UCSD-AML1 (cell line): ENCODE results near the gene RIN2.

Source experiments
- DNase-seq: peaks from one replicate; lab custom pipeline; 2025; ENCODE audit not compliant: unreplicated experiment; lab: John Stamatoyannopoulos, UW

Gene RIN2

DNA sequence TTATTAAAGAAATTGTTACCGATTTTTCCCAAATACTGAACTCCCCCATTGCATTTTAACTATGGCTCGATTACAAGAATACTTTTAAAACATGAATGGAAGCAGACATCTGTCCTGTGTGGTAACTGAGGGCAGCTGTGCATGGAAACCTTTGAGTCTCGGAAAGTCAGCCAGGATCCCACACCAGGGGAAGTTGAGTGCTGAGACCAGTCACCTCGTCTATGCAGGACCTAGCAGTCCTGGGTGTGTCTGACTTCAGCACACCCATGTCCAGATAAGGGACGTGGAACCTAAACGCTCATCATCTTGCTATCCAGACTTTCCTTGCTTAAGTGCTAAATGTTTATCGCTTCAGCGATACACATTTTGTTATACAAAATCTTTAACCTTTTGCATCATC is 6.1 kb downstream of the RIN2 start:
- no peak for DNase-seq

DNA sequence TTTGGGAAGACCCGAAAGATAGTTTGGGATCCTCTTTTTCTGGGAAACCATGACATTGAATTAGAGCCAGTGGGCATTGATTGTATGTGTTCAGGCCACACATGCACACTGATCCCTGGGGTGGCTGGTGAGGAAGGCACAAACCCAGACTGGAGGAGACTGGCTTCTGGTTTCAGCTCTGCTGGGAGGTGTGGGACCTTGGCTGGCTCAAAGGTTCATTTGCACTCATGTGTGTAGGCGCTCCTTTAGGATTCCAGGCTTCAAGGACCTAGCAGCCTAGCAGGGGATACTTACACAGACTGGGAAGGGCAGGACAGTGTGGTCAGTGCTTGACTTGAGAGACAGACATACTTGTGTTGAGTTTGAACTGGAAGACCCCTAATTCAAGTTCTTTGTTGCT is 7.2 kb downstream of the RIN2 start:
- DNase-seq, result no peak

DNA sequence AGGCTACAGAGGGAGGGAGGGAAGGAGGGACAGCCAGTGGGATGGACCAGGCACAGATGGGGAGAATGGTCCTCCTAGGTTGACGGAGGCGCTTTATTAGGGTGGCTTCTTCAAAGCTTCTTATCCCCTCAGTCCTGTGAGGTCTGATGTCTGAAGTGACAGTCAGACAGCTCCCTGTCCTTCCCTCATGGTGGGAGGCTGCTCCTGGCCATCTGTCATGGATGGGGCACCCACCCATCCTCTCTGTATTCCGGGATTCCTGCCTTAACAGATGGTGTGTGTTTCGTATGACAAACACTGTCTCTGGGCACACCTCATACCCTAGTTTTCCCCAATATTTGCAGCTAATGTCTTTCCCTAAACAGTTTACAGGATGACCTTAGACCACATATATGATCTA is 7.9 kb downstream of the RIN2 start:
- DNase-seq, result no peak

DNA sequence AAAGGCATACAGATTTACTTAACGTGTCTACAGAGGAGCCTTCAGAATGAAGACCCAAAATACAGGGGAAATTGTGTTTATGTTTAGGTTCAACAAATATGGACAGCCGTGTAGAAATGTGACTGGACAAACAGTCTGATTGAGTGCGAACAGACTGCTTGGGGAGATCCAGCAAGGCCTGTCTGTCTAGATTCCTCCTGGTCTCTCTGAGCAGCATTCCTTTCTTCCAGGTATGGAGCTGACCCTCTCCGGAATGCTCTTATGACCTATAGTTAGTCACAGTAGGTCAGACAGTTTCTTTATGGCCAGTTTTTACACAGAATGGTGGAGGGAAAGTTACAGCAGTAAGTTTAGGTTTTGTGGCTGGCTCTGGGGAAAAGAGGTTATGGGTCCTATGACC is 9.0 kb downstream of the RIN2 start:
- no peak for DNase-seq

DNA sequence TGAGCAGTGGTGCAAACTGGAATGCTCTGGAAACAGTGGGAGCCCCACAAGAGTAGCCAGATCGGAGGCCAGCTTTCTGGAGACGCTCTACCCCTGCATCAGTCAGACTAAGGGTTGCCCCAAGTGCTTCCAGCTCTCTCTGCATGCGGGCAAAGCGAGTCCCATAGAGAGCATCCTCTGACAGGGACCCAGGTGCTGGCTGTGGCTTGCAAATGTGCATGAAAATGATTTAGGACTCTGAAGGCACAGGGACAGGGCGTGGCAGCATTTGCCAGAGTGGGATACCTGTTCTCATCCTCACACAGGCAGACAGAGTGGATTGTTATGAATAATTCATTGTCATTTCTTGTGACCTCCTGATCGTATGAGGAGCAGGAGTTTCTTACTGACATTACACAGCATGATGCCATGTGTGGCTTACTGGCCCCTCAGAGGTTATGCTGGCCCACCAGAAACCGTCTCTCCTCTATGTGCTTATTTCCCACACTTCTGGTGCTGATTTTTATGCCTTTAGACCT is 10.3 kb downstream of the RIN2 start:
- DNase-seq, result no peak

DNA sequence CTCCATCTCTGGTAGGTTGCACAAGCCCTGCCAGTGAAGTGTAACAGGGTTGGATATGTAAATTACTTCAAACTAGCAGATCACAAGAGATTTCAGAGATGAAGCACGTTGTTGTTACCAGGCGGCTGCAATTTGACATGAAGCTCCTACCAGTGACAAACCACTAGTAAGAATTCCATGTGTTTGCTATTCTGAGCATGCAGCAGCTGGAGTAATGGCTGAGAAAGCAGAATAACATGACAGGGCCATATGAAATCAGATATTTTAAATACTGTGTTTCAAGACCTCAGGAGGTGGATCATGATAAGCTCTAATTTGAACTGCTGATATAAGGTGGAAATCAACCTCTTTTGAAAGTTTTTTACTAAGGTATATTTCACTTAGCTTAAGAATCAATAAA is 11.4 kb downstream of the RIN2 start:
- DNase-seq, result no peak

DNA sequence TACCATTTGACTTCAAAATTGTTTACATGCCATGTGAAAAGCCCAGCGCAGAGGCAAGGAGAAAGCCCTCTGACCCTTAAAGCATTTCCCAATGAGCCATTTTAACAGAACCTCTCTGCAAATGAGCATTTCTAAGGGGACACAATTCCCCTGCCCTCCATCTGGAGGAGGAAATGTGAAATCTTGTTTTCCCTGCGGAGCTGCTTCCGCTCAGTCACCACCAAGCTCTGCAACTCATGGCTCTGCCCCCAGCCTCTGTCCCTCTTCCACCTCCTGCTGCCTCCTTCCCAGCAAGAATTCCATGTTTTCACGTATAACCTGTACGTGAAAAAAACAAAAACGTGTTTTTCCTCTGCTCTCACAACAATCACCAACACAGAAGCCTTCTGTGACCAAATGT is 12.3 kb downstream of the RIN2 start:
- no peak for DNase-seq

DNA sequence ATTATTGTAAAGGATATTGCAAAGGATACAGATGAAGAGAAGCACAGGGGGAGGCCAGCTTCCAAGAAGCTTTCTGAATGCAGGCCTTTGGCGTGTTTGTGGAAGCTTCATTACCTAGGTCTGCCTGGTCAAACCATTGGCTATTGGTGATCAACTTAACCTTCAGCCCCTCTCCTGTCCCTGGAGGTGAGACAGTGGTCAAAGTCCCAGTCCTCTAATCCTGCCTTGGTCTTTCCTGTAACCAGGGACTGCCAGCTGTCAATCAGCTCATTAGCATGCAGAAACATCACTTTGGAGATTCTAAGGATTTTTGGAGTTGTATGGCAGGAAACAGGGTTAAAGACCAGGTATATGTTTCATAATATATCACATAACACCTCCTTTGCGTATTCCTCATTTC is 13.0 kb downstream of the RIN2 start:
- no peak for DNase-seq

DNA sequence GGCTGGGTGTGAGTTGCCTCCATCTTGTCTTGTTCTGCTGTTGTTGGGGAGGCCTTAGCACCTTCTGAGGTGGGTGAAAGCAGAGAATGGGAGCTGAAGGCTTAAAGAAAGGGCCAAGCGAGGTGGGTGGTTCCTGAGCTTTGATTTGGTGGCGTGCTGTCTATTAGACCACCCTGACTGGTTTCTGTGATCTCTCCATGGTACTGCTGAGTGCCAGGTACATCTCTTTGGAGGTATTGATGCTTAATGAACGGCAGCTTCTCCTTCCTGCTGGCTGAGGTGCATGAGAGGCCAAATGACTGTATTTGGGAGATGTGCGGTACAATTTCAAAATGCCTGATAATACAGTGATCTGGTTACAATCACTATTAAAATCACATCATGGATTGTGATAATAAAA is 15.4 kb downstream of the RIN2 start:
- DNase-seq, result no peak

DNA sequence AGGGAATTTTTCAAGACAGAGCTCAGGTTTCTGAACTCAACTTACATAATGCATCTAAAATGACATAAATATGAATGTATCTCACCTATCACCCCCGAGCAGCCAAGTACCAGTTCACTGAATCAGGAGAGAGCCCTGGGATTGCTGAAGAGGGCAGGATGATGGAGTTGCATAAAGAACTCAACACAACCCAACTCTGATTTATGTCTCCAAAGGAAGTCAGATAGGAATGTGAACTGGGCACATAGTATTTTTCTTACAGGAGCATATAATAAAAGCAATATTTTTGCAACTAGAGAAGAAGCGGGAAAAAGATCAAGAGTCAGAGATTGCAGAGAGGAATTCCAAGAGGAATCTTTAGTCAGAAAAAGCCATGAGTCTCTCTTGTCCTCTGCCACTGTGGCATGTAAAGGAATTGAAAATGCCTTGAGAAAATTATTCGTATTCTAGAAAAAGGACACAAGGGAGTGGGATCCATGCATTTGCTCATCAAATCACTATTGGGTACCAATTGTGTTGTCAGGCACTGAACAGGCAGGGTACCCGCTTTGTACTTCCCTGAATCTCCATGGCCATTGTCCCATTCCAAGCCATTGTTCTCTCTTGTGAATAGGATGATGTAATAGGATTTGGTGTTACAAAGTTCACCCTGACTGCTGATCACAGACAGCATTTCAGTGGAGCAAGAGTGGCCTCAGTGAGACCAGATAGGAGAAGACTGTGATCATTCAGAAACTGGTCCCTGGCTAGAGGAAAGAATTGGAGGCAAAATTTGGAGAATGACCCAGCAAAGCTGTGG is 16.3 kb downstream of the RIN2 start:
- no peak for DNase-seq

DNA sequence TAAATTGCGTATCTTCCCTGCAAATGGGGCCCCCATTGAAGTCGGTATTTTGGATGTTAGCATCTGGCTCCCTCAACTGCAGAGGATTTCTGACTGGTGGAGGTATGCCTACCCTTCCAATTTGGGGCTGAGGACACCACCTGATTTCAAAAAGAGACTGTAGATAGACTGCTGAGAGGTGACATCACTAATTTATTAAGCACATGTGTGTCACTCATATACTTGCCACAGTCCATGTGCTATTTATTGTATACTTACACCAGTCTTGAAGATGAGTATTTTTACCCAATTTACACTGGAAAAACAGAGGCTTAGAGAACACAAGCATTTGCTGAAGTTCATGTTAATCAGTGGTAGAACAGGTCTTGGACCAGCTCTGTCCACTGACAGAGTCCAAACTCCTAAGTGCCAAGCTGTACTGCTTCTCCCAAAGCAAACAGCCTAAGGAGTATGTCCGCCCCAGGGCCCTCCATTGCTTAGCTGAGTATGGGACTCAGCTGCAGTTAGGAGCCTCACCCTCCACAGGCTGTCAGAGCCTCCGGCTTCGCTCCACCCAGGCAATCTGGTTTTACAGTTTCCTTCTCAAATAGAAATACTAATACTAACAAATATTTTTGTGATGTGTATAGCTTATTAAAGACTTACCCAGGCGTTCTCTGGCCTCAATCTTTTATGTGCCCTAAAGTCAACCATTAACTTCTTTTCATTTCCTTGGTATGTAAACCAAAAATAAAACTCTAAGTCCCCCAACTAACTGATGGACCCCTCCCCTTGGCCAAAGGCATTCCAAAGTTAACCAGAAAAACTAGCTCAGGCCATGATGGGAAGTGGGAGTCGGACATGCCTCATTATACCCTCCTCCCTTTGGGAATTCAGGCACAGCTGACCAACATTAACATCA is 17.5 kb downstream of the RIN2 start:
- no peak for DNase-seq

DNA sequence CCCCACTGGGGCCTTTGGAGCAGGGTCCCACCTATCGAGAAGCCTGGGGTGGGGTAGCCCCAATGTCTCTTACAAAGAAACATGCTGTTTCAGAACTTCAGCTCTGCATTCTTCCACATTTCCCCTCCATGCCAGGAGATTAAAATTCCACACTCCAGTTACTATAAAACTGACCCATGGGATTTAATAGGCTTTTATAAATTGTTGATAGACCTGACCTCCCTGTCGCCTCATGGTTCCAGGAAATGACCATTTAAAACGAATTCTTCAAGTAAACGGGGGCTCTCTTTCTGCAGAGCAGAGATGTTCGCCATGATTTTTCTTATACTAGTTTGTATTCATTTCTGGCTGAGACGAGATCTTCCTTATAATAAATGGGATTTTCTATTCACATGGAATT is 19.3 kb downstream of the RIN2 start:
- no peak for DNase-seq

DNA sequence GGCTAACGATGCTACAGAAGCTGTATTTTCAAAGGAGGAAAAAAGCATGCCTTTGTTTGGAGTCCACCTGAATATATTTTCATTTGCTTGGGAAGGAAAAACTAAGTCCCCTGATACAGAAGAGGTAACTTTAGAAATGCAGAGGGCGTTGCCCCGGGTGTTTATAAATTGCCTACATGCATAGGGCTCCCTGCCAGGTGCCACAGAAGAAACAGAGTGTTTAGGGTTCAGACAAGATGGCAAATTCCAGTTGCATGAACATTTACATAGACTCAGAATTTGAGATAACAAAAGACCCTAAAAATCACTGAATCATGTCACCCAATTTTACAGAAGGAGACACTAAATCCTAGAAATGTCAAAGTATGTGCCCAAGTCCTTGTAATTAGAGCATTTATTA is 19.9 kb downstream of the RIN2 start:
- DNase-seq, result no peak

DNA sequence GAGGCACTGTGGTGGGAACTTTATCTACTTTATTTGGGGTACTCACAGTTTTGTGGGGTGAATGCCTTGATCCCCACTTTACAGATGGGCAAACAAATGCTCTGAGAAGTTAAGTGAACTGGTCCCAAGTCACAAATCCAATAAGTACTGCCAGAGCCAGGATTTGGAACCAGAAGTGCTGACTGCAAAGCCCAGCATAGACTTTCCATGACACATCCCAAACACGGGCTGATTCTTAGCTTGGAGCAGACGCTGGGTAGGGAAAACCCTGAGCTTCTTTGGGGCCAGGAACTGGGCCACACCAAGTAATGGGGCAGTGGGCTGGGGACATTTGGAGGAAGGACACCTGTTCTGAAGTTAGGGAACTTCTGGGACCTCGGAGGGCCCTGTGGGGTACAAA is 20.3 kb downstream of the RIN2 start:
- no peak for DNase-seq

DNA sequence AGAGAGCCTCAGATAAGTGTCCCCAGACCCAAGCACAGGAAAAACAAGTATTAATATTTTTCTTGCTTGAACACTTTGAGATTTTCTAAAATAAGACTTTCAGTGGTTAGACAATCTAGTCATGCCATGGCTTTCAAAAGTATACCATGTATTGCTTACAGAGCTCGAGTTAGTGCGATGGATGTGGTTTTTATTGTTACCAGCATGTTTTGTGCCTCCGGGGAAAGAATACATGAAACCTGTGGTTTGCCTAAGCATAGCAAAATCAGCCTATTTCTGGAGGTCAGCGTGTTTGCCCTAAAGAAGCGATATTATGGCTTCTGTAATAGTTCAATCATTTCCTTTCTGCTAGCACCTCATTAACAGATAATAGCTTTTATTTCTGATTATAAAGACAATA is 21.6 kb downstream of the RIN2 start:
- DNase-seq, result no peak

DNA sequence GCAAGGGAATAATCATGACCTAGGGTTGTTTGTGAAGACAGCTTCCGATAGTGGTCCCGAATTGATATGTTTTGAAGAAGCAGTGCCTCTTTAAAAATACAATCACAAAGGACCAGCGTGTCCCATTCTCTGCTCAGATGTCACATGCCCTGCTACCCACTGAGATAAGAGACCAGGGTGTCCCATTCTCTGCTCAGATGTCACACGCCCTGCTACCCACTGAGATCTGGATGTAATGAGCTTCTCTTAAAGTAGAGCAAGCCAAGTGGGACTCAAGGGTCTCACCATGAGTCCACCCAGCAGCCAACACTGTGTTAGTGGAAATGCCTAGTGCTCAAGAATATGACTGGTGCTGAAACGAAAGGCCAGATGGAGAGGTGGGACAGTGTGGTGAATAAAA is 22.2 kb downstream of the RIN2 start:
- DNase-seq, result no peak

DNA sequence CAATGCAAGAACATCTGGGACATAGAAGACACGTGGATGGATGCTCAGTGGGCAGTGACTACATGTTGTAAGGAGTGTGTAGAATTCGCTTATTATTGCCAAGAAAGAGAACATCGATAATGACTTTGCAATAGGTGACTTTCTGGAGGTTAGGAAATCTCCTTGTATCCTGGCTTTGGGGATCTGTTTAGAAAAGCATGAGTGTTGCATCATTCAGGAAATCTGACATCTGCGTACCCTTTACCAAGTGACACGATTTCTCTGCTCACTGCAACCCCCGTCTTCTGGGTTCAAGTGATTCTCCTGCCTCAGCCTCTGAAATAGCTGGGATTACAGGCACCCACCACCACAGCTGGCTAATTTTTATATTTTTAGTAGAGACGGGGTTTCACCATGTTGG is 23.2 kb downstream of the RIN2 start:
- DNase-seq, result no peak

DNA sequence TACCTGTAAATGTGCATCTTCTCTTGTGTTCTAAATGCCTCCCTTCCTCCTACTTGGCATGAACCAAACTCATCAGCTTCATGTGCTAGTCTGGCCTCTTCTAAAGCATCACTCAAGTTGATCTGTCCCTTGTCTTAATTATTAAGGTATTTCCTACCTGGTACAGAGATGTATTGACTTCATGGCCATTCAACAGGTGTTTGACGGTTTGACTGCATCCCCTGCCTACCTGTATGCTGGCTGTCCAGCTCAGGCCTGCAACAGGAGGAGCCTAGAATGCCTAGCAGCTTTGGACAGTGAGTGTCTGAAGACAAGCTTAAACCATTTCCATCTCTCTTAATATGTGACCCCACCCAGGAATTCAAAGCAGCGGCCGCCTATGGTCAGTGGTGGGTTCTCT is 24.6 kb downstream of the RIN2 start:
- DNase-seq, result no peak

DNA sequence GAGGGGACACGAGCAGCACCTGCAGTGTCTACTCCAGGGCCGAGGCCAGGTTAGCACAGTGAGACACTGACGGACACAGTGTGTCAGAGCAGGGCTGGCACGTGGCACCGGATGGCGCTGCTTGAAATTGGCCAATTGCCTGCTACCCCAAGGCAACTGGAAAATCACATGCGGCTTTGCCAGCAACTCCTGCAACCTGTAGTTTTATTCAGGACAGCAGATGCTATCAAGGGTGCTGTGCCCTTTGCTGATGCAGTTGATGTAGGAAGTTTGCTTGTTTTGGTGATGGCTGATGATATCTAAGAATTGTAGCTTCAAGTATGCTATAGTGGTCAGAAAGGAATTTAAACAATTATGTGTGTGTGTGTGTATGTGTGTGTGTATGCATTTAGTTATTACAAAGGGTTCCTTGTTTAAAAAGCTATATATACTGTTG is 25.9 kb downstream of the RIN2 start:
- DNase-seq, result no peak

DNA sequence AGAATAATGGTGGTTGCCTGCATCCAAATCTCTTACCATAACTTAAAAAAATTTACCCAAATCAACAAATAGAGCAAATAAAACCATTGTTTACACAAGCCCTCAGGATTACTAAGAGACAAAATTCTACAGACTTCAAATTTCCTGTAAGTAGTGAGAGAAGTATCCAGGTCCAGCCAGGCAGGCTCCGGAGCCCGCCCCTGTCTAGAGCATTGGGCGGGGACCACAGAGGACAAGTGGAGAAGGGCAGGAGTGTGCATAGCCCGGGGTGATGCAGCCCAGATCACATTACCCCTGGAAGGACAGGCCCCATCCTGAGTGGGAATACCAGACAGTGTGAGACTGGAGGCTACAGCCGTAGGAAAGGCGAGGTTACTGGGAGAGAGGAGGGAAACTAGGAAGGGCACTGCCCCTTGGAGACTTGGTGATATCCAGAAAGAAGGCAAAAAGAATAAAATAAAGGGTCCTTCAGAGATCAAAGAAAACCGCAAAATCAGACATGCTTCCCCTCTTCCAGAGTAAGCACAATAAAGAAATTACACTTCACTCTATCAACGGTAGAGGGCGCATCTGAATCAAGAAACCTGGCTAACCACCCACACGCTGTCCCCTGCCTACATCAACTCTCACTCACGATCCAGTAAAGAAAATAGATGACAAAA is 26.6 kb downstream of the RIN2 start:
- no peak for DNase-seq

DNA sequence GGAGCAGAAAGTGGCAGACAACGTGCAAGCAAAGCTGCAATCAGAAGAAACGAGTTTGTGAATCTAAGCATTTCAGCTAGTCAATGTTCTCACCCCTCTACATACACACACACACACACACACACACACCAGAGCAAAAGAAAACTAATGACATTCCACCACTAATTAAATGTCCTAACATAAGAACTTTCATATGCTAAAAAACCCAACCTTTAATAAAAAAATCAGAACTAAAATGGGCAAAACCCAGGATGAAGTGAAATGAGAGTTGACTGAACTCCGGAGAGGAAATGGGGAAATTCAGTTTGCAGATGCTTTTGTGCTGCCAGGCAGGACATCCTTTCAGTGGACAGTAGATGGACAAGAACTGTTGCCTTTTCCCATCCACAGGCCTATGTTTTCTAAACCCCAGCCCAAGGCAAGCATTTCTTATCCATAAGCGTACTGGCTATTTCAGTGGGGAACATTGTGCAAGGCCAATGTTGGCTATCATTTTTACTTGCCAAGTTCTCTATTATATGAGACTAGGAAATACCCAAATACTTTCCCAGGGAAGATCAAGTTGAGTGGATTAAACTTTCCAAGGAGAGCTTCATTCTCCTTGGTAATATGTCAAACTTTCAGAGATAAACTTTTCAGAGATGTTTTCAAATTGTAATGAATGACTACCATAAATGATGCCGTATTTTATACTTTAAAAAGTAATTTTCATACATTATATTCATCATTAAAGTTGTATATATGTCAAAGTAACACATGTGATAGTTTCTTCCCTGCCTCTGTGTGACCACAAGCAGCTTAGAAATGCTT is 27.3 kb downstream of the RIN2 start:
- DNase-seq, result no peak
